ENCODE results near the gene FNDC10. TPM values are rescaled to one million over a fixed set of nuclear protein-coding genes. Genes with fewer than 3 reads are reported as not detected.
"Not testable (repeated sequence)": the region's sequence is repeated elsewhere in the genome, so short reads cannot be mapped to it uniquely, and the experiment has no call there.

Gene FNDC10
- polyA plus RNA-seq, 4 donors = 0.54 to 2.9 (median 1.5) TPM

DNA sequence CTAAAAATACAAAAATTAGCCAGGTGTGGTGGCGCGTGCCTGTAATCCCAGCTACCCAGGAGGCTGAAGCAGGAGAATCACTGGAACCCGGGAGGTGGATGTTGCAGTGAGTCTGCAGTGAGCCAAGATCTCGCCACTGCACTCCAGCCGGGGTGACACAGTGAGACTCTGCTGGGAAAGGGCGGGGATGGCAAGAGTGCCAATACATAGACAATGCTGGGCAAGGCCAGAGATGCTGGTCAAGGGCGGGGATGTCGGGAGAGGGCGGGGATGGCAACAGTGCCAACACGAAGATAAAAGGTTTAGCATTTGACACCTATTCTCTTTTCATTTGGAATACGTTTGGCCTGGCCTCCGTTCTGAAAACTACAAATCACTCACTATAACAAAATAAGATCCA, 36.2 kb downstream of the FNDC10 start:
- DNase-seq (no peak), FAIRE-seq (no peak)
- peaks cover 0 to 90% (median 17%) of the 10 kb centered on the region in 3 donors for H3K36me3 ChIP-seq (ENCODE audit: control insufficient read depth in 3 of 3, insufficient read depth in 2 of 3, low read depth in 1 of 3, low read length in 3 of 3)
- no peaks in the 10 kb centered on the region for H3K9me3 ChIP-seq (ENCODE audit: control insufficient read depth in 2 of 2, insufficient read depth in 1 of 2, low read depth in 1 of 2, low read length in 1 of 2)
- H3K4me1 ChIP-seq (ENCODE audit: control insufficient read depth in 3 of 3, insufficient read depth in 2 of 3, low read depth in 1 of 3, low read length in 2 of 3) = no peaks in the 10 kb centered on the region
- H3K27me3 ChIP-seq (ENCODE audit: control insufficient read depth in 3 of 3, insufficient read depth in 3 of 3, low read length in 3 of 3) = no peaks in the 10 kb centered on the region
- WGBS, 3 donors = 90 to 94% (median 92%) methylated on average over 12 of the region's 12 CpGs
- no peak overlapping the region for H3K4me3 ChIP-seq (ENCODE audit: low read depth in 1 of 3, low read length in 3 of 3)
- no peak overlapping the region for H3K27ac ChIP-seq (ENCODE audit: low read depth in 1 of 3, low read length in 2 of 3)

DNA sequence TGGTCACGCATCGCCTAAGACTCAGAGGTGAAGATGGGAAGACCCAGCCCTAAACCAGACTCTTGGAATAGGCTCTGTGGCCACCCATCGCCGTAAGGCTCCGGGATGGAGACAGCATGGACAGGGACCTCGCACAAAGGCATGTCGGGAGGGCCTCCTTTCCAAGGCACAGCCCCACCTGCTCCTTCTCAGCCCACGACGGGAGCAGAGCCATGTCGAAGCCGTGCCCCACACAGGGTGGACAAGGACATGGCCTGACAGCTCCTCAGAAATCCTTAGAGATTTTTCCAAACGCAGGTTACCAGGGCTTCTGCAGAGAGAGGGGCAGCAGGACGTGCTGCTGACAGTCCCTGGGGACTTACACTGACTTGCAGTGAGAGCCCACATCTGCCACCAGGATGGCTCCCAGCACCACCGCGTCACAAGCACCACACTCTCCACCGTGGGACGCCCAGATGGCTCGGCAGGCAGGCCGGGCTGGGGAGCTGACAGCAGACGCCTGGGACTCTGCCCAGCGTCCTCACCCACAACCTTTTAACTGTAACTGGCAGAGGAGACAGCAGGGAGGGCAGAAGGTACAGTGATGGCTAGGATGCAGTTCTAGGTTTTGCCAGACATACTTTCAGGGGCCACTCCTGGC, 37.3 kb downstream of the FNDC10 start:
- DNase-seq (no peak), FAIRE-seq (no peak)
- H3K9me3 ChIP-seq (ENCODE audit: control insufficient read depth in 2 of 2, insufficient read depth in 1 of 2, low read depth in 1 of 2, low read length in 1 of 2) = no peaks in the 10 kb centered on the region
- 92 to 94% (median 92%) methylated on average over 21 of the region's 21 CpGs for WGBS, 3 donors
- peaks cover 0 to 83% (median 17%) of the 10 kb centered on the region in 3 donors for H3K36me3 ChIP-seq (ENCODE audit: control insufficient read depth in 3 of 3, insufficient read depth in 2 of 3, low read depth in 1 of 3, low read length in 3 of 3)
- no peak overlapping the region for H3K27ac ChIP-seq (ENCODE audit: low read depth in 1 of 3, low read length in 2 of 3)
- no peaks in the 10 kb centered on the region for H3K27me3 ChIP-seq (ENCODE audit: control insufficient read depth in 3 of 3, insufficient read depth in 3 of 3, low read length in 3 of 3)
- no peaks in the 10 kb centered on the region for H3K4me1 ChIP-seq (ENCODE audit: control insufficient read depth in 3 of 3, insufficient read depth in 2 of 3, low read depth in 1 of 3, low read length in 2 of 3)
- H3K4me3 ChIP-seq (ENCODE audit: low read depth in 1 of 3, low read length in 3 of 3) = no peak overlapping the region

GRCh38 chr1:1561801-1562470, 38.0 kb downstream of the FNDC10 start:
- no peak overlapping the region for H3K4me3 ChIP-seq (ENCODE audit: low read depth in 1 of 3, low read length in 3 of 3)

GRCh38 chr1:1560178-1560577, 39.8 kb downstream of the FNDC10 start:
- Histone ChIP-seq H3K4me3 (ENCODE audit: low read depth in 1 of 3, low read length in 3 of 3) (no peak overlapping the region), H3K27me3 (ENCODE audit: control insufficient read depth in 3 of 3, insufficient read depth in 3 of 3, low read length in 3 of 3) (no peaks in the 10 kb centered on the region), H3K36me3 (ENCODE audit: control insufficient read depth in 3 of 3, insufficient read depth in 2 of 3, low read depth in 1 of 3, low read length in 3 of 3) (peaks cover 0 to 74% (median 15%) of the 10 kb centered on the region in 3 donors), H3K4me1 (ENCODE audit: control insufficient read depth in 3 of 3, insufficient read depth in 2 of 3, low read depth in 1 of 3, low read length in 2 of 3) (no peaks in the 10 kb centered on the region), H3K9me3 (ENCODE audit: control insufficient read depth in 2 of 2, insufficient read depth in 1 of 2, low read depth in 1 of 2, low read length in 1 of 2) (no peaks in the 10 kb centered on the region), H3K27ac (ENCODE audit: low read depth in 1 of 3, low read length in 2 of 3) (no peak overlapping the region)
- no peak for FAIRE-seq
- WGBS, 3 donors = 89 to 96% (median 90%) methylated on average over 9 of the region's 9 CpGs
- DNase-seq = no peak

More at GRCh38 chr1:1561801-1562470, 38.0 kb downstream of the FNDC10 start:
- H3K27ac ChIP-seq (ENCODE audit: low read depth in 1 of 3, low read length in 2 of 3) = no peak overlapping the region
- H3K36me3 ChIP-seq (ENCODE audit: control insufficient read depth in 3 of 3, insufficient read depth in 2 of 3, low read depth in 1 of 3, low read length in 3 of 3) = peaks cover 0 to 76% (median 17%) of the 10 kb centered on the region in 3 donors
- H3K9me3 ChIP-seq (ENCODE audit: control insufficient read depth in 2 of 2, insufficient read depth in 1 of 2, low read depth in 1 of 2, low read length in 1 of 2) = no peaks in the 10 kb centered on the region
- DNase-seq (no peak), FAIRE-seq (no peak)
- H3K27me3 ChIP-seq (ENCODE audit: control insufficient read depth in 3 of 3, insufficient read depth in 3 of 3, low read length in 3 of 3) = no peaks in the 10 kb centered on the region
- 91 to 94% (median 93%) methylated on average over 15 of the region's 15 CpGs for WGBS, 3 donors
- H3K4me1 ChIP-seq (ENCODE audit: control insufficient read depth in 3 of 3, insufficient read depth in 2 of 3, low read depth in 1 of 3, low read length in 2 of 3) = no peaks in the 10 kb centered on the region

DNA sequence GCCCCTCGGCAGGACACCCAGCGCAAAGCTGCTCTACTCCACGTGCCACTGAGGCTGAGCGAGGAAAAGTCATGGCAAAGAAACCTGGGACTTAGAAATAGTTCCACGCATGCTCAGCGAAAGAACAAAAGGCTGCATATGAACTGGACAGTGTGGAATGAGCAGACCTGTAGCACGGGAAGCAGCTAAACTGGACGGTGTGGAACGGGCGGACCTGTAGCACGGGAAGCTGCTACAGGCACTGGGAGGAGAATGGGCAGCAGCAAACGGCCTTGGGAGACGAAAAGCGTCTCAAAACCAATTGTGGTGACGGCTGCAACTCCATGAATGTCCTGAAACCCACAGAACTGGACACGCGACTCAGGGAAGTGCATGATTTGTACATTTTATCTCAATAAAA, 40.9 kb downstream of the FNDC10 start:
- no peak overlapping the region for H3K27ac ChIP-seq (ENCODE audit: low read depth in 1 of 3, low read length in 2 of 3)
- WGBS, 3 donors = 81 to 88% (median 87%) methylated on average over 17 of the region's 17 CpGs
- FAIRE-seq = no peak

DNA sequence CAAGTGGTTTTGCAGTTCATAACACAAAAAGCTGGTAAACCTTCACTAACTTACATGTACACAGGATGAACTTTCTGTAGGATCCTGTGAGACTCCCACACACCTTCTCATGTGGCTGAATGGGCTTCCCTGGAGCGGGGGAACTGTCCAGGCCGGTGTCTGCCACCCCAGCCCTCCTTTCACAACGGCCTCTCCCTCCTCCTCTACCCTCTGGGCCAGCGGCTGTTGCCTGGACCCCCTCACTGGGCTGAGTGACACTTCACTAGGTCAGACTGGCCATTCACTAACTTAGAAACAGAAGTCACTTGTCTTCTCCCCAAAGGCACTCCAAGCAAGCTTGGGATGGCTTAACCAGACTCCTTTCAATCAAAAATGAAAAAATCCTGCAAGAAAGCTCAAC, 41.3 kb downstream of the FNDC10 start:
- 70 to 84% (median 74%) methylated on average over 4 of the region's 4 CpGs for WGBS, 3 donors

More for the DNA sequence above, 40.9 kb downstream of the FNDC10 start:
- H3K4me1 ChIP-seq (ENCODE audit: control insufficient read depth in 3 of 3, insufficient read depth in 2 of 3, low read depth in 1 of 3, low read length in 2 of 3) = no peaks in the 10 kb centered on the region
- no peaks in the 10 kb centered on the region for H3K27me3 ChIP-seq (ENCODE audit: control insufficient read depth in 3 of 3, insufficient read depth in 3 of 3, low read length in 3 of 3)
- peaks cover 0 to 73% (median 10%) of the 10 kb centered on the region in 3 donors for H3K36me3 ChIP-seq (ENCODE audit: control insufficient read depth in 3 of 3, insufficient read depth in 2 of 3, low read depth in 1 of 3, low read length in 3 of 3)
- H3K4me3 ChIP-seq (ENCODE audit: low read depth in 1 of 3, low read length in 3 of 3) = no peak overlapping the region
- no peak for DNase-seq
- H3K9me3 ChIP-seq (ENCODE audit: control insufficient read depth in 2 of 2, insufficient read depth in 1 of 2, low read depth in 1 of 2, low read length in 1 of 2) = no peaks in the 10 kb centered on the region

DNA sequence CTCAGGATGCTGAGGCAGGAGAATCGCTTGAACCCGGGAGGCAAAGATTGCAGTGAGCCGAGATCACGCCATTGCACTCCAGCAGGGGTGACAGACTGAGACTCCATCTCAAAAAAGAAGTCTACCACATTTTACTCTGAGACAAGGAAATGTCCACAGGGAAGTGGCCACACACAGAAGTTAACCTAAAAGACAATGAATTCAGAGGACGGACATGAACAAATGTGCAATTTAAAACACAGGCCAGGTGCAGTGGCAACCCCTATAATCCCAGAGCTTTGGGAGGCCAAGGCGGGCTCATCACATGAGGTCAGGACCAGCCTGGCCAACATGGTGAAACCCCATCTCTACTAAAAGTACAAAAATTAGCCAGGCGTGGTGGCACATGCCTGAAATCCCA, 42.2 kb downstream of the FNDC10 start:
- H3K4me1 ChIP-seq (ENCODE audit: control insufficient read depth in 3 of 3, insufficient read depth in 2 of 3, low read depth in 1 of 3, low read length in 2 of 3); DNase-seq; H3K9me3 ChIP-seq (ENCODE audit: control insufficient read depth in 2 of 2, insufficient read depth in 1 of 2, low read depth in 1 of 2, low read length in 1 of 2); H3K4me3 ChIP-seq (ENCODE audit: low read depth in 1 of 3, low read length in 3 of 3); H3K27me3 ChIP-seq (ENCODE audit: control insufficient read depth in 3 of 3, insufficient read depth in 3 of 3, low read length in 3 of 3); H3K27ac ChIP-seq (ENCODE audit: low read depth in 1 of 3, low read length in 2 of 3); FAIRE-seq: not testable (repeated sequence)
- 92 to 96% (median 95%) methylated on average over 7 of the region's 7 CpGs for WGBS, 3 donors
- H3K36me3 ChIP-seq (ENCODE audit: control insufficient read depth in 3 of 3, insufficient read depth in 2 of 3, low read depth in 1 of 3, low read length in 3 of 3) = peaks cover 0 to 59% (median 7%) of the 10 kb centered on the region in 3 donors

More for the DNA sequence above, 41.3 kb downstream of the FNDC10 start:
- DNase-seq (no peak), FAIRE-seq (no peak)
- H3K9me3 ChIP-seq (ENCODE audit: control insufficient read depth in 2 of 2, insufficient read depth in 1 of 2, low read depth in 1 of 2, low read length in 1 of 2) = no peaks in the 10 kb centered on the region
- no peak overlapping the region for H3K4me3 ChIP-seq (ENCODE audit: low read depth in 1 of 3, low read length in 3 of 3)
- H3K27ac ChIP-seq (ENCODE audit: low read depth in 1 of 3, low read length in 2 of 3) = no peak overlapping the region
- peaks cover 0 to 68% (median 7%) of the 10 kb centered on the region in 3 donors for H3K36me3 ChIP-seq (ENCODE audit: control insufficient read depth in 3 of 3, insufficient read depth in 2 of 3, low read depth in 1 of 3, low read length in 3 of 3)
- H3K4me1 ChIP-seq (ENCODE audit: control insufficient read depth in 3 of 3, insufficient read depth in 2 of 3, low read depth in 1 of 3, low read length in 2 of 3) = no peaks in the 10 kb centered on the region
- no peaks in the 10 kb centered on the region for H3K27me3 ChIP-seq (ENCODE audit: control insufficient read depth in 3 of 3, insufficient read depth in 3 of 3, low read length in 3 of 3)

DNA sequence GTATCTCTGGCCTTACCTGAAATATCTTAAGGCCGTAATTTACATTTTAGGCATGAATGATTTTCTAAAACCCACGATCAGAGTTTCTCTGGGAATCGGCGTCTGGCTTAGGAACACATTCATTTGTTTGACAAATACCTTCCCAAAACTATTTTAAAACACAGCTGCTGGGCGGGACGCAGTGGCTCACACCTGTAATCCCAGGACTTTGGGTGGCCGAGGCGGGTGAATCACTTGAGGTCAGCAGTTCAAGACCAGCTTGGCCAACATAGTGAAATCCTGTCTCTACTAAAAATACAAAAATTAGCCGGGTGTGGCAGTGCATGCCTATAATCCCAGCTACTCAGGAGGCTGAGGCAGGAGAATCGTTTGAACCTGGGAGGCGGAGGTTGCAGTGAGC, 43.0 kb downstream of the FNDC10 start:
- WGBS, 3 donors = 89 to 94% (median 90%) methylated on average over 11 of the region's 11 CpGs
- FAIRE-seq; H3K27me3 ChIP-seq (ENCODE audit: control insufficient read depth in 3 of 3, insufficient read depth in 3 of 3, low read length in 3 of 3); H3K4me3 ChIP-seq (ENCODE audit: low read depth in 1 of 3, low read length in 3 of 3); H3K27ac ChIP-seq (ENCODE audit: low read depth in 1 of 3, low read length in 2 of 3); H3K9me3 ChIP-seq (ENCODE audit: control insufficient read depth in 2 of 2, insufficient read depth in 1 of 2, low read depth in 1 of 2, low read length in 1 of 2); DNase-seq; H3K4me1 ChIP-seq (ENCODE audit: control insufficient read depth in 3 of 3, insufficient read depth in 2 of 3, low read depth in 1 of 3, low read length in 2 of 3): not testable (repeated sequence)
- H3K36me3 ChIP-seq (ENCODE audit: control insufficient read depth in 3 of 3, insufficient read depth in 2 of 3, low read depth in 1 of 3, low read length in 3 of 3) = peaks cover 0 to 58% (median 2%) of the 10 kb centered on the region in 3 donors

Measured in small intestine (tissue), 7 donors.